GM19193 (cell line): ENCODE data around the gene GREB1.

Experiments
- POLR2A ChIP-seq: IDR thresholded peaks from 4 replicates; pipeline ENCODE4 v1.6.1; 2011; ENCODE audit not compliant: insufficient read depth, insufficient read length; ENCODE audit errors: extremely low read depth

The GREB1 gene

DNA sequence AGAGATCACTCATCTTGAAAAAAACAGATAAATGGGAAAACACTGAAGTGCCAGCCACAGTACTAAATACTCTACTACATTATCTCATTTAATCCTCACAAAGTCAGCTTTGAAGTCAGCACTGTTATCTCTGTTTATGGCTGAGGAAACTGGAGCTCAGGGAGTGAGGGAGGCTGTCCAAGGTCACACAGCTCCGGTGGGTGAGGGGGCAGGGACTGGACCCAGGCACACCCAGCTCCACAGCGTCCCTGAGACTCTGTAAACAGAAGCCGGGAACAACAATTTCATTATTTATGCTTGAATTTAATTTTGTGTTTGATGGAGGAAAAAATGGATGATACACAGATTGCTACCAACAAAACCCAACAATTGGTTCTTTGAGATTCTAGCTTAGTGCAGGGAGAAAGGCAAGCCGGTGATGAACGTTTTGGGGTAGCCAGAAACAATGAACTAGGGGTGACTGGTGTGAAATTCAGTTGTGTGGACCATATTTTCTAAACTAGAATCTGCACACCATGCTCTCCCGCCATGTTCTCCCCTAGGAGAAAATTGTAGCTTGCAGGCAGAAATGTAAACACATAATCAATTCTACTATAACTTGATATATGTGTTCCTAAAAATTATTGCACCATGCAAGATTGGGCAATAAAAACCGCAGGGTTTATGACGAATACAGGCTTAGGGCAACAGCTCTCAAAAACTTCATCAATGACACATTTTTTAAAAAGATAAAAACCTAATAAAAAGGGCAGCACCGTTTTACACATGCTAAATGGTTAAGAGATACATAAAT is at the start of gene GREB1:
TSS of gene GREB1 (plus strand) at position 768 of the 793 bp plus-strand sequence. CDS start 22,570 bp downstream, outside the sequence.
- TF ChIP-seq POLR2A, result no peak

DNA sequence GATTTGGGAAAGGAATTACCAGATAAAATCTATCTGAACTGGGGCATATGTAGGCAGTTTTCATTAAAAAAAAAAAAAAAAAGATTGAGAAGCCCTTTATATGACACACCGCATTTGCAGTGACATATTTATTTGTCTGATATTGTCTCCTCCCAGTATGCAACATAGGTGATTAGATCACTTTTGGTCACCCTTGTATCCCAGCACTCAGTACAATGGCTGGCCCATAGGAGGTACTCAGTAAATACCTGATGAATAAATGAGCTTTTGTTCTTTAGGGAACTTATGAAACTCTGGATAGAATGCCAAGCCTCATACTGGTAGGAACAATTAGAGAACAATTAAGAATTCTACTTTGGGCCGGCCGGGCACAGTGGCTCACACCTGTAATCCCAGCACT is 45.0 kb upstream of the GREB1 start:
- no peak for TF ChIP-seq POLR2A

GRCh38 chr2:11490194-11490593 is 43.7 kb upstream of the GREB1 start:
- no peak for TF ChIP-seq POLR2A

- TF ChIP-seq POLR2A, result no peak
Measured at GRCh38 chr2:11491348-11491933, 42.4 kb upstream of the GREB1 start.

GRCh38 chr2:11492244-11492643 is 41.6 kb upstream of the GREB1 start:
- TF ChIP-seq POLR2A, result no peak

GRCh38 chr2:11492720-11493119 is 41.1 kb upstream of the GREB1 start:
- TF ChIP-seq POLR2A, result no peak

DNA sequence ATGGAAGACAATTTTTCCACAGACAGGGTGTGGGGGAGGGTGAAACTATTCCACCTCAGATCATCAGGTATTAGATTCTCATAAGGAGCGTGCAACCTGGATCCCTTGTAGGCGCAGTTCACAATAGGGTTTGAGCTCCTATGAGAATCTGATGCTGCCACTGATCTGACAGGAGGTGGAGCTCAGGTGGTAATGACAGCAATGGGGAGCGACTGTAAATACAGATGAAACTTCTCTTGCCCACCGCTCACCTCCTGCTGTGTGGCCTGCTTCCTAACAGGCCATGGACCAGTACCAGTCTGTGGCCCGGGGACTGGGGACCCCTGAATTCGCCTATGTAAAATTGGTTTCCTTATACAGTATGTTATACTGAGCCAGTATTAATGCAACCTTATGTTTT is 40.6 kb upstream of the GREB1 start:
- TF ChIP-seq POLR2A, result no peak

GRCh38 chr2:11494310-11494709 is 39.5 kb upstream of the GREB1 start:
- TF ChIP-seq POLR2A, result no peak

DNA sequence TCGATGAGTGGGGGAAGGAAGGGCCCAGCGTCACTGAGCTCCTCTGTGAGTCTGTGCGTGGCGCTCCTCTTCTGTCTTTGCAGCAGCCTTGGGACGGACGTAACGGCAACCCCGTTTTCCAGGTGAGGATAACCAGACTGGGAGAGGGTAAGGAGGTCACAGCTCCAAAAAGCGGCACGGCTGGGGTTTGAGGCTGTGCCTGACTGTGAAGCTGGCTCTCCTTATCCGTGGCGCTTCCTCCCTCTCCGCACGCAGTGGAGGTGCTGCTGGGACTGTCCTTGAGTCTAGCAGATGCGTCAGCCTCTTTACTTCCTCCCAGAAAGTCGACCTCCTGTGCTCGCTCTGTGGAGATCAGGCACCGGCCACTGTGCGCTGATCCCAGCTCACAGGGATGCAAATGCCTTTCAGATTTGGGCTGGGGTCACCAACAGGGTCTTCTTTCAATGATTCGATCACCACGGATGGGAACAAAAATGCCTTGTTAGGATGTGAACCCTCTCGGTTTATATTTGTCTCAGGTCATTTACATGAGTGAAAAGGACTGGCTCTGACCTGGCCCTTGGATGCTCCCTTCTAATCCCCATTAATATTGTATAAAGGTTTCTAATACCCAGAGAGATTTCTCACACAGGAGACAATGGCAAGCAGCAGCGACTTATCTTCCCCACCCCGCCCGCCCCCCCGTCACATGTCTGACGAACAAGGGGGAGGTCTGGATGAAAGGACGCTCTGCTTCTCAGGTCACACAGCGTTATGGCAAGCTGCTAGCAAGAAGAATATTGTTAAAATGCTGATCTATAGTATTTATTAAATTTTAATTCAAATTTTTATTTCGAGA is 37.8 kb upstream of the GREB1 start:
- no peak for TF ChIP-seq POLR2A

DNA sequence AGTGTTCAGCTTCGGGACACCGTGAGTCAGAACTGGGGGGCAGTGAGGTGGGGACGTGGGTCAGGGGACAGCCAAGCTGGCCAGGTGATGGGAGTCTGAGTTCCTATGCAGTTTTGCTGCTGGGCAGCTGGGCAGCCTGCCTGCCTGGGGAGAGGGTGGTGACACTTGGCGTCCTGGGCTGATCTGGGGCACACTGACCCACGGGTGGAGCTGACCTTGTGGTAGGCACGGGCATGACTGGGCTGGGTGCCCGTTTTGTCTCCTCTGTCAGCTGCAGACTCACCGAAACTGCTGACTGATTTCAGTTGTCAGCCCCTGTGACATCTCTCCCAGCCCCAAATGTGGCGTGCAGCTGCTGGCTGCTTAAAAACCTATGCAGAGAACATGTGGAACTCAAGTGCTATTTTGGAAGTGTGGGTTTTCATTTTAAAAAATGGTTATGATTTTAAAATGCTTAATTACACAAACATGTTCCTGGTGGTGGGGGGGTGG is 35.3 kb upstream of the GREB1 start:
- TF ChIP-seq POLR2A, result no peak

DNA sequence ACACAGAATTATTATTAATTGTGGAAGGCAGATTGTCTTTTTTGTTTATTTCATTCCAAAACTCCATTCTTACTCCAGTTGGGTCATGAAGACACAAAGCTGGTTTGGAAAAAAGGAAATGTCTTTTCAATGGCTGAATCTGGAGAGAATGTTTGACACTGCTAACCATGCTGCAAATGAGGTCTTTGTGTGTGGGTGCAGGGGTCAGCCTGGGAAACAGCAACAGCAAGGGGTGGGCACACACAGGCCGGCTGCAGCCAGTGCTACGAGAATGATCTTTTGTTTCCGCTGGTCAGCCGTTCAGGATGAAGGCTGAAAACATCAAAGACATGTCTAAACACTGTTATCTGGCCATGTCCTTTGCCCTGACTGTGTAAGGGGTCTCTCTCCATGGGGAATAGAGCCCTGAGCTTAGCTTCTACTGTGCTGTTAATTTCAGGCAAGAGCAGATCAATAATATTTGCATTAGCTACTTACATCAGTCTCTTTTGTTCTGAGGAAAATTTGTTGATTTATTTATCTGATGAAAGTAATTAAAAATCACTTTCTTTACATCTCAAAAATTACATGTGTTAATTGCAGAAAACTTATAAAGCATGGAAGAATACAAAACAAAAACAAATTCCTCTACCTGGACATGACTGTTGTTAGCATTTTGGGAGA is 34.6 kb upstream of the GREB1 start:
- TF ChIP-seq POLR2A, result no peak

GRCh38 chr2:11500702-11501303 is 33.0 kb upstream of the GREB1 start:
- TF ChIP-seq POLR2A, result no peak

DNA sequence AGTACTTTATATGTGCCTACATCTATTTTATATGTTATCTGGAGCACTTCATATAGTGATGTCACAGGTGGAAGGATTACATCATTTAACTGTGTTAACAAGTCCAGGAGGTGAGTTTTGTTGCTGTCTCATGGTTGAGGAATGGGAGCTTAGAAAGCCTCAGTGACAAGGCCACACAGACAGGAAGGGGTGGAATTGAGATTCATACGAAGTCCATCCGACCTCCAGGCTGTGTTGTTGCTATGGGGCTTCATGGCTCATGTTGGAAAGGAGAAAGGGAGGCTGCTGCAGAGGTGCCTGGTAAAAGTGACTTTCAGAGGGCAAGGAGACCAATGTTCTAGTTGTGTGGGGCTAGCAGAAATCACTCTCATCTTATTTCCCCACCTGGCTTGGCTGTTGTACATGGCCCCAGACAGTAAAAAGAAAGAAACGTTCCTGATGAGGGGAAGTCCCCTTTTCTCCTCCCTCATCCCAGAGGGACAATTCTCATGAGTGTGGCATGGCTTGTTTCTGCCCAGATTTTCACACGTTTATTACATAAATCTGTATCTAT is 31.0 kb upstream of the GREB1 start:
- TF ChIP-seq POLR2A, result no peak

DNA sequence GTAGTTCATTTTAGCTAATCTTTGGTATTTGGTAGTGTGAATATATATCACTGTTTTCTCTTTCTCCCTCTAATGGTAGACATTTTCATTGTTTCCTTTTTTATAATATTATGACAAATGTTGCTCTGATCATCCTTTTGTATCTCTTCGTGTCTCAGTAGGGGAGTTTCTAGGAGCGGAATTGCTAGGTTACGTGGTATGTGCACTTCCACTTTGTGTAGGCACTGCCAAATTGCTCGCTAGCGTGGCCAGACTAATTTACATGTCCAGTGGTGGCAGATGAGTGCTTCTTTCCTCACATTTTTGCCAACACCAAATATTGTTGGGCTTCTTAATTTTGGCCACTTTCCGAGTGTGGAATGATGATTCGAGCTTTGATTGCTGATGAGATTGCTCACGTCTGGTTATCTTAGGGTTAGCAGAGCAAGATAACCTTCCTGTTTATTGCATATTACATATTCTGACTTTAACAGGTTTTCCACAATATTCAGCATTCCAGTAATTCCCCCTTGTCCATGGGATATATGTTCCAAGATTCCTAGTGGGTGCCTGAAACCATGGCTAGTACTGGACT is 30.4 kb upstream of the GREB1 start:
- TF ChIP-seq POLR2A, result no peak
